ENCODE data around the gene PRMT9. TPM values are rescaled to one million over a fixed set of nuclear protein-coding genes. Genes with fewer than 3 reads are reported as not detected.

Gene PRMT9
- total and polyA plus RNA-seq, 2 of the 13 experiments (the other 11 are each of a cell fraction or from before 2014, with no cell fraction given), result 4.0 to 9.7 TPM

DNA sequence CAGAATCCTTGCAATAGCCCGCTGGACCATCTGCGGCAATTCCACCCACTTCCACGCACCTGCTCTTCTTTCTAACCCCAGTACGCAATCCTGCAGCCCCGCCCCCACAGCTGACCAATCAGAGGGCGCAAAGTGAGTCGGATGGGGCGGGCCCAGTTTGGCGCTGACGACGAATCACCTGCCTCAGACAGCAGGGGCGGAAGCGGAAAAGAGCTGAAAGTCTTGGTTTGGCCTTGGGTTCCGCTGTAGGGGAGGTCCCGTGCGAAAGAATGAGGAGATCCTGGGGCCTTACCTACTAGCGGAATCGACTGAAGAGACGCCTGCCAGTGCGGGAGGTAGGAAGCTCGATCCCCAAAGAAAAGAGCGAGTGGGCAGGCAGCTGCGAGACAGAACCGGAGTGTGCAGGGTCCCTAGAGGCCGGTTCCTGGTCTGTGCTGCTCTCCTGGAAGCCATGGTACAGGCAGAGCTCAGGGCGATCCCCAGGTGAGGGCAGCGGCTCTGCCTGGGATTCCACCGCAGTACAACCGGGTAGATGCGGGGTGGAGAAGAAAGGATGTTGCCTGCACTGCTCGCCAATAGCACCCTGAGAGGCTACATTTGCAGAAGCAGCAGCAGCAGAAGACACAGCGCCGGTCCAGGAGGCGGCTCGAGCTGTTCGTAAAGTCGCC is 66.7 kb downstream of the PRMT9 start, which contains the start of gene TMEM184C (continued):
- TF ChIP-seq PRPF4 (IDR thresholded peaks at IDR 0.05; ENCODE audit: low read depth, low read length, poor library complexity, severe bottlenecking) (no peak), FOXM1 (CRISPR knock-in tag; IDR thresholded peaks at IDR 0.05) (no peak), KDM3A (CRISPR knock-in tag; IDR thresholded peaks at IDR 0.05; ENCODE audit: low read depth) (0 out of 2 replicates have a peak, but pooled peaks have one; percentile 43), RFX1 (IDR thresholded peaks at IDR 0.05) (no peak), POLR2G (IDR thresholded peaks at IDR 0.05; ENCODE audit: low read depth, low read length) (peak; percentile 92), ZNF235 (CRISPR knock-in tag; IDR thresholded peaks at IDR 0.05; ENCODE audit: borderline replicate concordance) (no peak), ZBTB20 (CRISPR knock-in tag; IDR thresholded peaks at IDR 0.05; ENCODE audit: borderline replicate concordance, low read depth) (0 out of 2 replicates have a peak, but pooled peaks have one; percentile 40), ZNF670 (CRISPR knock-in tag; IDR thresholded peaks at IDR 0.05; ENCODE audit: borderline replicate concordance) (no peak), ZNF766 (CRISPR knock-in tag; IDR thresholded peaks at IDR 0.05; ENCODE audit: borderline replicate concordance) (no peak), ZZZ3 (CRISPR knock-in tag; IDR thresholded peaks at IDR 0.05; ENCODE audit: borderline replicate concordance) (peak; percentile 76; the same call in 1 of the 2 replicates), RAD21 (CRISPR knock-in tag; IDR thresholded peaks at IDR 0.05) (0 out of 2 replicates have a peak, but pooled peaks have one; percentile 21), ZNF674 (CRISPR knock-in tag; IDR thresholded peaks at IDR 0.05; ENCODE audit: low read depth) (no peak), GTF2F1 (IDR thresholded peaks at IDR 0.05; ENCODE audit: low read length) (no peak), MAFG (CRISPR knock-in tag; IDR thresholded peaks at IDR 0.05) (no peak)
- TF ChIP-seq, protein P1, sequence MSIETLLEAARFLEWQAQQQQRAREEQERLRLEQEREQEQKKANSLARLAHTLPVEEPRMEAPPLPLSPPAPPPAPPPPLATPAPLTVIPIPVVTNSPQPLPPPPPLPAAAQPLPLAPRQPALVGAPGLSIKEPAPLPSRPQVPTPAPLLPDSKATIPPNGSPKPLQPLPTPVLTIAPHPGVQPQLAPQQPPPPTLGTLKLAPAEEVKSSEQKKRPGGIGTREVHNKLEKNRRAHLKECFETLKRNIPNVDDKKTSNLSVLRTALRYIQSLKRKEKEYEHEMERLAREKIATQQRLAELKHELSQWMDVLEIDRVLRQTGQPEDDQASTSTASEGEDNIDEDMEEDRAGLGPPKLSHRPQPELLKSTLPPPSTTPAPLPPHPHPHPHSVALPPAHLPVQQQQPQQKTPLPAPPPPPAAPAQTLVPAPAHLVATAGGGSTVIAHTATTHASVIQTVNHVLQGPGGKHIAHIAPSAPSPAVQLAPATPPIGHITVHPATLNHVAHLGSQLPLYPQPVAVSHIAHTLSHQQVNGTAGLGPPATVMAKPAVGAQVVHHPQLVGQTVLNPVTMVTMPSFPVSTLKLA (IDR thresholded peaks at IDR 0.05), result no peak
- TF ChIP-seq, protein P2, sequence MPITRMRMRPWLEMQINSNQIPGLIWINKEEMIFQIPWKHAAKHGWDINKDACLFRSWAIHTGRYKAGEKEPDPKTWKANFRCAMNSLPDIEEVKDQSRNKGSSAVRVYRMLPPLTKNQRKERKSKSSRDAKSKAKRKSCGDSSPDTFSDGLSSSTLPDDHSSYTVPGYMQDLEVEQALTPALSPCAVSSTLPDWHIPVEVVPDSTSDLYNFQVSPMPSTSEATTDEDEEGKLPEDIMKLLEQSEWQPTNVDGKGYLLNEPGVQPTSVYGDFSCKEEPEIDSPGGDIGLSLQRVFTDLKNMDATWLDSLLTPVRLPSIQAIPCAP (CRISPR knock-in tag; IDR thresholded peaks at IDR 0.05; ENCODE audit: low read depth), result no peak
- TF ChIP-seq, protein P3, sequence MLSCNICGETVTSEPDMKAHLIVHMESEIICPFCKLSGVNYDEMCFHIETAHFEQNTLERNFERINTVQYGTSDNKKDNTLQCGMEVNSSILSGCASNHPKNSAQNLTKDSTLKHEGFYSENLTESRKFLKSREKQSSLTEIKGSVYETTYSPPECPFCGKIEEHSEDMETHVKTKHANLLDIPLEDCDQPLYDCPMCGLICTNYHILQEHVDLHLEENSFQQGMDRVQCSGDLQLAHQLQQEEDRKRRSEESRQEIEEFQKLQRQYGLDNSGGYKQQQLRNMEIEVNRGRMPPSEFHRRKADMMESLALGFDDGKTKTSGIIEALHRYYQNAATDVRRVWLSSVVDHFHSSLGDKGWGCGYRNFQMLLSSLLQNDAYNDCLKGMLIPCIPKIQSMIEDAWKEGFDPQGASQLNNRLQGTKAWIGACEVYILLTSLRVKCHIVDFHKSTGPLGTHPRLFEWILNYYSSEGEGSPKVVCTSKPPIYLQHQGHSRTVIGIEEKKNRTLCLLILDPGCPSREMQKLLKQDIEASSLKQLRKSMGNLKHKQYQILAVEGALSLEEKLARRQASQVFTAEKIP (CRISPR knock-in tag; IDR thresholded peaks at IDR 0.05; ENCODE audit: borderline replicate concordance), result no peak
- TF ChIP-seq, protein P4, sequence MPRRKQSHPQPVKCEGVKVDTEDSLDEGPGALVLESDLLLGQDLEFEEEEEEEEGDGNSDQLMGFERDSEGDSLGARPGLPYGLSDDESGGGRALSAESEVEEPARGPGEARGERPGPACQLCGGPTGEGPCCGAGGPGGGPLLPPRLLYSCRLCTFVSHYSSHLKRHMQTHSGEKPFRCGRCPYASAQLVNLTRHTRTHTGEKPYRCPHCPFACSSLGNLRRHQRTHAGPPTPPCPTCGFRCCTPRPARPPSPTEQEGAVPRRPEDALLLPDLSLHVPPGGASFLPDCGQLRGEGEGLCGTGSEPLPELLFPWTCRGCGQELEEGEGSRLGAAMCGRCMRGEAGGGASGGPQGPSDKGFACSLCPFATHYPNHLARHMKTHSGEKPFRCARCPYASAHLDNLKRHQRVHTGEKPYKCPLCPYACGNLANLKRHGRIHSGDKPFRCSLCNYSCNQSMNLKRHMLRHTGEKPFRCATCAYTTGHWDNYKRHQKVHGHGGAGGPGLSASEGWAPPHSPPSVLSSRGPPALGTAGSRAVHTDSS (CRISPR knock-in tag; conservative IDR thresholded peaks at IDR 0.05), result no peak
- TF ChIP-seq, protein P5, sequence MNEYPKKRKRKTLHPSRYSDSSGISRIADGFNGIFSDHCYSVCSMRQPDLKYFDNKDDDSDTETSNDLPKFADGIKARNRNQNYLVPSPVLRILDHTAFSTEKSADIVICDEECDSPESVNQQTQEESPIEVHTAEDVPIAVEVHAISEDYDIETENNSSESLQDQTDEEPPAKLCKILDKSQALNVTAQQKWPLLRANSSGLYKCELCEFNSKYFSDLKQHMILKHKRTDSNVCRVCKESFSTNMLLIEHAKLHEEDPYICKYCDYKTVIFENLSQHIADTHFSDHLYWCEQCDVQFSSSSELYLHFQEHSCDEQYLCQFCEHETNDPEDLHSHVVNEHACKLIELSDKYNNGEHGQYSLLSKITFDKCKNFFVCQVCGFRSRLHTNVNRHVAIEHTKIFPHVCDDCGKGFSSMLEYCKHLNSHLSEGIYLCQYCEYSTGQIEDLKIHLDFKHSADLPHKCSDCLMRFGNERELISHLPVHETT (CRISPR knock-in tag; conservative IDR thresholded peaks at IDR 0.05), result no peak
- TF ChIP-seq, protein P6, sequence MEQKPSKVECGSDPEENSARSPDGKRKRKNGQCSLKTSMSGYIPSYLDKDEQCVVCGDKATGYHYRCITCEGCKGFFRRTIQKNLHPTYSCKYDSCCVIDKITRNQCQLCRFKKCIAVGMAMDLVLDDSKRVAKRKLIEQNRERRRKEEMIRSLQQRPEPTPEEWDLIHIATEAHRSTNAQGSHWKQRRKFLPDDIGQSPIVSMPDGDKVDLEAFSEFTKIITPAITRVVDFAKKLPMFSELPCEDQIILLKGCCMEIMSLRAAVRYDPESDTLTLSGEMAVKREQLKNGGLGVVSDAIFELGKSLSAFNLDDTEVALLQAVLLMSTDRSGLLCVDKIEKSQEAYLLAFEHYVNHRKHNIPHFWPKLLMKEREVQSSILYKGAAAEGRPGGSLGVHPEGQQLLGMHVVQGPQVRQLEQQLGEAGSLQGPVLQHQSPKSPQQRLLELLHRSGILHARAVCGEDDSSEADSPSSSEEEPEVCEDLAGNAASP (CRISPR knock-in tag; IDR thresholded peaks at IDR 0.05; ENCODE audit: borderline replicate concordance), result no peak
- TF ChIP-seq, protein P7, sequence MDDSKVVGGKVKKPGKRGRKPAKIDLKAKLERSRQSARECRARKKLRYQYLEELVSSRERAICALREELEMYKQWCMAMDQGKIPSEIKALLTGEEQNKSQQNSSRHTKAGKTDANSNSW (CRISPR knock-in tag; IDR thresholded peaks at IDR 0.05; ENCODE audit: borderline replicate concordance), result no peak

All from HepG2 (cell line).